ENCODE results near the gene IP6K1.
A peak's percentile ranks its signal among the peaks of the same experiment; 100 is the strongest.

The IP6K1 gene

GRCh38 chr3:49747792-49748480 lies 38.4 kb downstream of the IP6K1 start:
- peak; percentile 87 for DNase-seq (ENCODE audit: low read depth, low spot score)
- H3K4me3 ChIP-seq (ENCODE audit: low read depth, low read length), result no peak overlapping the region
- in situ Hi-C loops (cut with HindIII; ENCODE audit: low sequenced_read_pairs), result no loop called here
- TF ChIP-seq, protein P1, sequence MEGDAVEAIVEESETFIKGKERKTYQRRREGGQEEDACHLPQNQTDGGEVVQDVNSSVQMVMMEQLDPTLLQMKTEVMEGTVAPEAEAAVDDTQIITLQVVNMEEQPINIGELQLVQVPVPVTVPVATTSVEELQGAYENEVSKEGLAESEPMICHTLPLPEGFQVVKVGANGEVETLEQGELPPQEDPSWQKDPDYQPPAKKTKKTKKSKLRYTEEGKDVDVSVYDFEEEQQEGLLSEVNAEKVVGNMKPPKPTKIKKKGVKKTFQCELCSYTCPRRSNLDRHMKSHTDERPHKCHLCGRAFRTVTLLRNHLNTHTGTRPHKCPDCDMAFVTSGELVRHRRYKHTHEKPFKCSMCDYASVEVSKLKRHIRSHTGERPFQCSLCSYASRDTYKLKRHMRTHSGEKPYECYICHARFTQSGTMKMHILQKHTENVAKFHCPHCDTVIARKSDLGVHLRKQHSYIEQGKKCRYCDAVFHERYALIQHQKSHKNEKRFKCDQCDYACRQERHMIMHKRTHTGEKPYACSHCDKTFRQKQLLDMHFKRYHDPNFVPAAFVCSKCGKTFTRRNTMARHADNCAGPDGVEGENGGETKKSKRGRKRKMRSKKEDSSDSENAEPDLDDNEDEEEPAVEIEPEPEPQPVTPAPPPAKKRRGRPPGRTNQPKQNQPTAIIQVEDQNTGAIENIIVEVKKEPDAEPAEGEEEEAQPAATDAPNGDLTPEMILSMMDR (IDR thresholded peaks at IDR 0.05; ENCODE audit: low read depth, low read length), result no peak

- H3K4me3 ChIP-seq (ENCODE audit: low read depth, low read length), result no peak overlapping the region
- DNase-seq (ENCODE audit: low read depth, low spot score), result peak; percentile 83
- TF ChIP-seq, protein P1 (IDR thresholded peaks at IDR 0.05; ENCODE audit: low read depth, low read length), result no peak
- in situ Hi-C loops (cut with HindIII; ENCODE audit: low sequenced_read_pairs), result no loop called here
These were observed 40.4 kb downstream of the IP6K1 start for GRCh38 chr3:49745986-49746385.

GRCh38 chr3:49740427-49740826 lies 45.9 kb downstream of the IP6K1 start:
- in situ Hi-C loops (cut with HindIII; ENCODE audit: low sequenced_read_pairs), result no loop called here
- TF ChIP-seq, protein P1 (IDR thresholded peaks at IDR 0.05; ENCODE audit: low read depth, low read length), result no peak
- H3K4me3 ChIP-seq (ENCODE audit: low read depth, low read length), result no peak overlapping the region
- no peak for DNase-seq (ENCODE audit: low read depth, low spot score)

GRCh38 chr3:49738067-49738713 lies 48.2 kb downstream of the IP6K1 start:
- no peak for DNase-seq (ENCODE audit: low read depth, low spot score)
- in situ Hi-C loops (cut with HindIII; ENCODE audit: low sequenced_read_pairs), result no loop called here
- H3K4me3 ChIP-seq (ENCODE audit: low read depth, low read length), result no peak overlapping the region
- TF ChIP-seq, protein P1 (IDR thresholded peaks at IDR 0.05; ENCODE audit: low read depth, low read length), result no peak

DNA sequence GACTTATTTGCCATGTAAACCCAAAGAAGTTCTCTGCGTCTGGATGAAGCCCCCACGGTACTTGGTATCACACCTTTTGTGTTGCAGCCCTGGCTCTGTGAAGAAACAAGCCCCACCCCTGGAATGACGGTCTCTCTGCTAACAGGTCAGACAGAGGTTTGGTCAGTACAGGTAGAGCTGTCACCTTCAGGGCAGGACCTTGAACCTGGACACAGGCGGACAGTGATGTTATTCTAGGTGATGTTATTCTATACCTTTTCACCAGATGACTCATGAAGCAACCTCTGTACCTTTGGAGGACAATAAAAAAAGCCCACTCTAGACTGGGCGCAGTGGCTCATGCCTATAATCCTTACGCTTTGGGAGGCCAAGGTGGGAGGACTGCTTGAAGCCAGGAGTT lies 51.6 kb downstream of the IP6K1 start:
- H3K4me3 ChIP-seq (ENCODE audit: low read depth, low read length), result no peak overlapping the region
- TF ChIP-seq, protein P1 (IDR thresholded peaks at IDR 0.05; ENCODE audit: low read depth, low read length), result no peak
- no peak for DNase-seq (ENCODE audit: low read depth, low spot score)
- in situ Hi-C loops (cut with HindIII; ENCODE audit: low sequenced_read_pairs), result no loop called here

GRCh38 chr3:49733551-49733950 lies 52.8 kb downstream of the IP6K1 start:
- no peak overlapping the region for H3K4me3 ChIP-seq (ENCODE audit: low read depth, low read length)
- TF ChIP-seq, protein P1 (IDR thresholded peaks at IDR 0.05; ENCODE audit: low read depth, low read length), result no peak
- in situ Hi-C loops (cut with HindIII; ENCODE audit: low sequenced_read_pairs), result no loop called here
- DNase-seq (ENCODE audit: low read depth, low spot score), result no peak

All from astrocyte of the spinal cord (primary cell).